ENCODE measurements around the gene RARS1. TPM values are rescaled to one million over a fixed set of nuclear protein-coding genes. Genes with fewer than 3 reads are reported as not detected.
A peak's percentile ranks its signal among the peaks of the same experiment; 100 is the strongest.
"Not testable (repeated sequence)": the region's sequence is repeated elsewhere in the genome, so short reads cannot be mapped to it uniquely, and the experiment has no call there.

RARS1 gene
- total and polyA plus RNA-seq, 12 donors = 36.6 to 114 (median 64.4) TPM

GRCh38 chr5:168531987-168532864 is 46.0 kb downstream of the RARS1 start:
- no peaks in the 10 kb centered on the region for H3K36me3 ChIP-seq (replicated peaks in 1 of 2)
- 65 to 84% (median 75%) methylated on average over 6 of the region's 6 CpGs for WGBS, 4 donors
- H3K9me3 ChIP-seq (replicated peaks in 1 of 3) = no peaks in the 10 kb centered on the region
- H3K4me3 ChIP-seq = no peak overlapping the region
- intact Hi-C loops (cut with DNase I) = no loop called here
- H3K27ac ChIP-seq = no peak overlapping the region
- DNase-seq = no peak
- H3K4me1 ChIP-seq (replicated peaks in 1 of 2) = peaks cover 0 to 5% of the 10 kb centered on the region in 2 donors
- no peak for TF ChIP-seq CTCF (IDR thresholded peaks at IDR 0.05)
- no peak for TF ChIP-seq POLR2A (IDR thresholded peaks at IDR 0.05)
- H3K27me3 ChIP-seq = no peaks in the 10 kb centered on the region

- H3K4me1 ChIP-seq (replicated peaks in 1 of 2); intact Hi-C loops (cut with DNase I): not testable (repeated sequence)
- WGBS, 4 donors = 76 to 85% (median 81%) methylated on average over 7 of the region's 7 CpGs
Measured at GRCh38 chr5:168534351-168534750, 48.1 kb downstream of the RARS1 start.

GRCh38 chr5:168537176-168537575 is 50.9 kb downstream of the RARS1 start:
- intact Hi-C loops (cut with DNase I) = no loop called here
- H3K36me3 ChIP-seq (replicated peaks in 1 of 2) = no peaks in the 10 kb centered on the region
- H3K4me1 ChIP-seq (replicated peaks in 1 of 2) = no peaks in the 10 kb centered on the region
- TF ChIP-seq CTCF (IDR thresholded peaks at IDR 0.05) (no peak), POLR2A (IDR thresholded peaks at IDR 0.05) (no peak)
- H3K27me3 ChIP-seq = no peaks in the 10 kb centered on the region
- no peaks in the 10 kb centered on the region for H3K9me3 ChIP-seq (replicated peaks in 1 of 3)
- DNase-seq = no peak
- no peak overlapping the region for H3K27ac ChIP-seq
- H3K4me3 ChIP-seq = no peak overlapping the region
- 69 to 80% (median 75%) methylated on average over 2 of the region's 2 CpGs for WGBS, 4 donors

More at GRCh38 chr5:168534351-168534750, 48.1 kb downstream of the RARS1 start:
- not testable (repeated sequence) for H3K36me3 ChIP-seq (replicated peaks in 1 of 2); DNase-seq; H3K27ac ChIP-seq; H3K4me3 ChIP-seq; H3K9me3 ChIP-seq (replicated peaks in 1 of 3); H3K27me3 ChIP-seq

GRCh38 chr5:168549554-168549953 is 63.3 kb downstream of the RARS1 start:
- intact Hi-C loops (cut with DNase I) = no loop called here
- WGBS, 4 donors = 96 to 97% (median 96%) methylated on average over 7 of the region's 7 CpGs
- H3K4me1 ChIP-seq (replicated peaks in 1 of 2) = peaks cover 0 to 6% of the 10 kb centered on the region in 2 donors
- H3K9me3 ChIP-seq (replicated peaks in 1 of 3) = no peaks in the 10 kb centered on the region
- no peak overlapping the region for H3K27ac ChIP-seq
- no peak overlapping the region for H3K4me3 ChIP-seq
- no peaks in the 10 kb centered on the region for H3K27me3 ChIP-seq
- DNase-seq = no peak
- peaks cover 0 to 12% of the 10 kb centered on the region in 2 donors for H3K36me3 ChIP-seq (replicated peaks in 1 of 2)
- TF ChIP-seq CTCF (IDR thresholded peaks at IDR 0.05) (no peak), POLR2A (IDR thresholded peaks at IDR 0.05) (no peak)

- no peak for TF ChIP-seq POLR2A (IDR thresholded peaks at IDR 0.05)
- TF ChIP-seq CTCF (IDR thresholded peaks at IDR 0.05) = no peak
- Histone ChIP-seq H3K27ac (peak overlapping the region in 1 of 5 donors; percentile 21), H3K4me3 (no peak overlapping the region), H3K4me1 (replicated peaks in 1 of 2) (peaks cover 0 to 6% of the 10 kb centered on the region in 2 donors), H3K36me3 (replicated peaks in 1 of 2) (peaks cover 0 to 12% of the 10 kb centered on the region in 2 donors), H3K9me3 (replicated peaks in 1 of 3) (no peaks in the 10 kb centered on the region), H3K27me3 (no peaks in the 10 kb centered on the region)
- no peak for DNase-seq
- intact Hi-C loops (cut with DNase I) = no loop called here
Measured at GRCh38 chr5:168550656-168551055, 64.4 kb downstream of the RARS1 start.
